Stomach (tissue), 9 donors: ENCODE results near the gene ALK. TPM values are rescaled to one million over a fixed set of nuclear protein-coding genes. Genes with fewer than 3 reads are reported as not detected.

Experiments used
- DNase-seq, 2 donors: peaks; one replicate each; pipeline versions ENCODE4 v3.0.0 to v3.0.0-alpha.2; 2013 to 2019
- H3K27ac ChIP-seq, 5 donors: fragments of 200-600 bp in 4 of 5; sonication (generic) in 4 of 5; one replicate each; pipeline ENCODE4 v1.5.1; 2013 to 2019; ENCODE audit warnings: mild to moderate bottlenecking in 1 of 5, moderate library complexity in 1 of 5
- H3K27me3 ChIP-seq, 3 donors: fragments of 200-600 bp; sonication (generic); one replicate each; pipeline ENCODE4 v1.5.1; 2017 to 2019; ENCODE audit warnings: mixed run types in 1 of 3
- H3K36me3 ChIP-seq, 4 donors: fragments of 200-600 bp; sonication (generic); 1 replicate in 3 of 4; 2 replicates in 1 of 4; pipeline ENCODE4 v1.5.1; 2016 to 2019
- H3K4me1 ChIP-seq, 4 donors: fragments of 200-600 bp; sonication (generic); one replicate each; pipeline ENCODE4 v1.5.1; 2016 to 2019
- H3K4me3 ChIP-seq, 4 donors: fragments of 200-600 bp; sonication (generic) in 3 of 4; one replicate each; pipeline ENCODE4 v1.5.1; 2016 to 2019; ENCODE audit warnings: mild to moderate bottlenecking in 1 of 4
- H3K9me3 ChIP-seq, 4 donors: fragments of 200-600 bp; sonication (generic); one replicate each; pipeline ENCODE4 v1.5.1; 2016 to 2019
- EP300 ChIP-seq: sonication (generic); formaldehyde crosslinking; IDR thresholded peaks from one replicate; pipeline ENCODE4 v1.6.1; 2017; ENCODE audit warnings: antibody characterized with exemption
- POLR2A ChIP-seq, 4 donors: fragments of 450-650 bp; IDR thresholded peaks; one replicate each; pipeline ENCODE4 v1.6.1; 2016; ENCODE audit warnings: antibody characterized with exemption in 4 of 4, control low read depth in 2 of 4, mild to moderate bottlenecking in 1 of 4, moderate library complexity in 1 of 4
- POLR2AphosphoS5 ChIP-seq, 3 donors: sonication (generic); formaldehyde crosslinking; IDR thresholded peaks; one replicate each; pipeline ENCODE4 v1.6.1; 2016; ENCODE audit warnings: antibody characterized with exemption in 3 of 3
- WGBS, 5 donors: extraction: QIAGEN DNeasy Blood & Tissue Kit in 3 of 5; methylation state at CpG; one replicate each; pipeline versions ENCODE4 v1.1.5 to v1.1.7; 2013 to 2018; 5-methylcytosine and 5-hydroxymethylcytosine counted together
- intact Hi-C: fragments of 100-400 bp; cut with DNase I; formaldehyde crosslinking; loops from one replicate; pipeline ENCODE4 v1.15.1; 2023; ENCODE audit warnings: low total_unique reads
- polyA plus RNA-seq, 3 donors: library from polyadenylated mRNA; stranded (reverse); fragments of 200-250 nt; gene quantifications; one replicate each; pipeline ENCODE4 v1.2.3, GENCODE V29; 2013
- total RNA-seq, 5 donors: library from RNA; depleted of rRNA; stranded (reverse); fragments of >200 nt; gene quantifications; one replicate each; pipeline versions ENCODE4 v1.1.0 to v1.2.3, GENCODE V29; 2014 to 2016
- TF ChIP-seq, protein P1 (sequence below), 7 experiments: fragments of 450-650 bp in 4 of 7; fragments of 200-600 bp in 3 of 7; sonication (generic) in 3 of 7; IDR thresholded peaks; one replicate each; pipeline ENCODE4 v1.5.1; 2016 to 2019; ENCODE audit warnings: antibody characterized with exemption in 7 of 7, control low read depth in 2 of 7, mild to moderate bottlenecking in 1 of 7
- donor health status: healthy with polysubstance abuse.
- donor health status: Bipolar disorder and iron deficiency.
- donor health status: healthy.

The ALK gene
- total and polyA plus RNA-seq, 8 donors: 0.13 to 0.92 TPM; not detected in 6

DNA sequence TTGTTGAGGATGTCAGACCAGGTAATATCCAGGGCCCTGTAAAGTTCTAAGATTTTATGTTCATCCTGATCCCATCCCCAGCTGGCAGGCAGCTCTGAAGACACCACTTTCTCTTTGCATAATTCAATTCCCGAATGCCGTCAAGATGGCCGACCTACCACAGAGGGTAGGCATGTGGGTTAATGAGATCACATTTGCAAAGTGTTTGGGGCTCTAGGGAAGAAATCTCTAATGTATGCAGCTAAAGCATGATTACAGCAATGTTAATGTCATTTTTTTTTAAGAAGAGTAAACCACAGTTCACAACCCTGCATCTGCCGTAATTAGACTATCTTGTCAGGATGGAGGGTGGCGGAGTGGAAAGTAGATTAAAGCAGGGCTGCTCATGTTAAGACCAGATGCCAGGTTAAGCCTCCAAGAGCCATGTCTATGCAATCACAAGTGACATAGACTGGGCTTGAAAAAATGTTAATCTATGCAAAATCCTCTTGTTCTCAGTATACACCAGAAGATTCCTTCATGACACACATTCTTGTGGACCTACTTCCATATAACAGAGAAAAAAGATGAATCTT, 131.4 kb downstream of the ALK start:
- Histone ChIP-seq H3K36me3 (no peaks in the 10 kb centered on the region), H3K4me1 (no peaks in the 10 kb centered on the region), H3K4me3 (no peak overlapping the region), H3K27me3 (no peaks in the 10 kb centered on the region), H3K27ac (no peak overlapping the region), H3K9me3 (no peaks in the 10 kb centered on the region)
- TF ChIP-seq POLR2AphosphoS5 (IDR thresholded peaks at IDR 0.05): no peak
- intact Hi-C loops: no loop called here
- DNase-seq: no peak
- WGBS, 5 donors: 89 to 97% (median 95%) methylated on average over 5 of the region's 5 CpGs

GRCh38 chr2:29787473-29788465, 133.6 kb downstream of the ALK start:
- no peak overlapping the region for H3K4me3 ChIP-seq
- H3K36me3 ChIP-seq: no peaks in the 10 kb centered on the region
- no peak overlapping the region for H3K27ac ChIP-seq
- intact Hi-C loops: no loop called here
- H3K4me1 ChIP-seq: no peaks in the 10 kb centered on the region
- H3K9me3 ChIP-seq: no peaks in the 10 kb centered on the region
- H3K27me3 ChIP-seq: no peaks in the 10 kb centered on the region
- WGBS, 5 donors: 65 to 73% (median 70%) methylated on average over 8 of the region's 8 CpGs
- no peak for DNase-seq
- TF ChIP-seq POLR2AphosphoS5 (IDR thresholded peaks at IDR 0.05): no peak
- TF ChIP-seq, protein P1, sequence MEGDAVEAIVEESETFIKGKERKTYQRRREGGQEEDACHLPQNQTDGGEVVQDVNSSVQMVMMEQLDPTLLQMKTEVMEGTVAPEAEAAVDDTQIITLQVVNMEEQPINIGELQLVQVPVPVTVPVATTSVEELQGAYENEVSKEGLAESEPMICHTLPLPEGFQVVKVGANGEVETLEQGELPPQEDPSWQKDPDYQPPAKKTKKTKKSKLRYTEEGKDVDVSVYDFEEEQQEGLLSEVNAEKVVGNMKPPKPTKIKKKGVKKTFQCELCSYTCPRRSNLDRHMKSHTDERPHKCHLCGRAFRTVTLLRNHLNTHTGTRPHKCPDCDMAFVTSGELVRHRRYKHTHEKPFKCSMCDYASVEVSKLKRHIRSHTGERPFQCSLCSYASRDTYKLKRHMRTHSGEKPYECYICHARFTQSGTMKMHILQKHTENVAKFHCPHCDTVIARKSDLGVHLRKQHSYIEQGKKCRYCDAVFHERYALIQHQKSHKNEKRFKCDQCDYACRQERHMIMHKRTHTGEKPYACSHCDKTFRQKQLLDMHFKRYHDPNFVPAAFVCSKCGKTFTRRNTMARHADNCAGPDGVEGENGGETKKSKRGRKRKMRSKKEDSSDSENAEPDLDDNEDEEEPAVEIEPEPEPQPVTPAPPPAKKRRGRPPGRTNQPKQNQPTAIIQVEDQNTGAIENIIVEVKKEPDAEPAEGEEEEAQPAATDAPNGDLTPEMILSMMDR (IDR thresholded peaks at IDR 0.05): no peak
- no peak for TF ChIP-seq EP300
- TF ChIP-seq POLR2A (IDR thresholded peaks at IDR 0.05): no peak

DNA sequence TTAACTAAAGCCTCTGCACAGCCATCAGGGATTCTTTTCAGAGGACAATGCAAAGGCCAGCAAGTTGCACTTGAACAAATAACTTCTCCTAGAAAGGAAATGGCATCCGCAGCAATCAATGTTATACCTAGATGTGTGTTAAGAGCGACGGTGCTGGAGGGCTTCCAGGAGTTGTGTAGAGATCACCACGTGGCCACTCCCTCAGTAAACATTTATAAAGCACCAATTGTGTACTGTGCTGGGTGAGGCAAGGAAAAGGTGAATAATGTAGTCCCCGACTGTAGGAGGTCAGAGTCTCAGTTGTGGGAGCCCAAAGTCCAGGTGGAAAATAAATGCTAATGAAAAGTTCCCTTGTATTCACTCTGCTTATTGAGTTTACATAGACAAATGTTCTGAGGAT, 135.0 kb downstream of the ALK start:
- Histone ChIP-seq H3K36me3 (no peaks in the 10 kb centered on the region), H3K4me3 (no peak overlapping the region), H3K27me3 (no peaks in the 10 kb centered on the region), H3K27ac (no peak overlapping the region), H3K9me3 (no peaks in the 10 kb centered on the region), H3K4me1 (no peaks in the 10 kb centered on the region)
- no peak for TF ChIP-seq EP300
- TF ChIP-seq POLR2AphosphoS5 (IDR thresholded peaks at IDR 0.05): peak in 2 of 3 donors; percentile 61 to 76
- peak; percentile 60 to 74 for DNase-seq
- 26 to 69% (median 36%) methylated on average over 5 of the region's 5 CpGs for WGBS, 5 donors
- intact Hi-C loops: no loop called here

DNA sequence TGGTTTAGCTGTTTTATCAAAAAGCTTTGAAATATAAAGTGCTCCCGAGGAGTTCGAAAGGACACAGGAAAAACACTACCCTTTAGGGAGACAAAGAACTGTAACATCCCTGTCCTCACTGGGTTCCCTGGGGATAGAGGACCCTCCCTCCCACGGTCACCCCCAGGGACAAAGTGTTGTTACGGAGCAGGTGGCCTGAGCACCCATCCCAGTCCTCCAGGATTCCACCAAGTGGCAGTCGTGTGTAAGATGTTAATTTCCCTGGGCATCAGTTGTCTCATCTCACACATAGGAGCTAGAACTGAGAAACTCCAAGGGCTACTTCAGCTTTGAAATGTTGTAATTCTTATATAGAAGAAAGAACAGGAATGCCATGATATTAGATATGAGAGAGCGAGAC, 137.7 kb downstream of the ALK start:
- TF ChIP-seq POLR2AphosphoS5 (IDR thresholded peaks at IDR 0.05) (no peak), POLR2A (IDR thresholded peaks at IDR 0.05) (no peak), EP300 (no peak)
- TF ChIP-seq, protein P1 (IDR thresholded peaks at IDR 0.05): no peak
- DNase-seq: no peak
- intact Hi-C loops: no loop called here
- Histone ChIP-seq H3K27ac (no peak overlapping the region), H3K36me3 (no peaks in the 10 kb centered on the region), H3K9me3 (no peaks in the 10 kb centered on the region), H3K4me3 (no peak overlapping the region), H3K4me1 (no peaks in the 10 kb centered on the region), H3K27me3 (no peaks in the 10 kb centered on the region)
- 78 to 92% (median 85%) methylated on average over 6 of the region's 6 CpGs for WGBS, 5 donors

DNA sequence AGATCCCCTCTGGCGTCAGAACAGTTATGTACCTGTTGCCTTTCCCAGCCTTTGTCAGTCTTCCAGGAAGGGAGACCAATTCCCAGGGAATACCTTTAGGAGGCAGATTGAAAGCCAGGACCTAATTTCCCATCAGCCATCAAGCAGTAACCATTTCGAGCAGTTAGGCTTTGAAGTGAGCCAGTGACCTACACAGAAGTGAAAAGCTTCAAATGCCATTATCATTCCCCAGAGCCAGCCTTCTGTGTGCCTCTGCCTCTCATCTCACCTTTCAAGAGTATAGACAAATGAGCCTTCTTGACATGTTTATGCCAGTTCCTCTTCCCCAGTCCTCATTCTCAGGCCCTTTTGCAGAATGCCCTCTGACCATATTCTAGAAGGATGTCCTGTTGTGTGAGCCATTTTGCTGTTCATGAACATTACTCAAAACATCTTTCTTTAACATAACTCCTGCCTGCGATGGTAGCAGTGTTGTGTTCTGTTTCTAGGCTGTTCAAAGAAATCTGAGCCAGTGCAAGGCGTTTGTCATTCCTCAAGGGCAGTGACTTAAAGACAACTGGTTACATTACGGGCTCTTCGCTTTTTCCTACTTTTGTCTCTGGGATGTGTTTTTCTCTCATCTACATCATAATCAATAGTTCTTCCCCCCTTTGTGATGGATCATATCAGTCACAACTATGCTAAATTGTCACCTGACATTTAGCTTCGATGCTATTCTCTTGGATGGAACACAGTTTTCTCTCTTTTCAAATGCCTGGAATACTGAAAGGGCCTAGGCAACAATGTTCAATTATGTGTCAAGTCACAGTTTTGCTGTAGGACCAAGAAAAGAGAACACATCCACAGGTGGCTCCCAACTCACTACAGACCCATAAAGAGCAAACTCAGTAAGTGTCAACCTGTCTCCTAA, 138.6 kb downstream of the ALK start:
- 80 to 87% (median 84%) methylated on average over 7 of the region's 7 CpGs for WGBS, 5 donors

More for the DNA sequence above, 138.6 kb downstream of the ALK start:
- intact Hi-C loops: no loop called here
- no peak overlapping the region for H3K4me3 ChIP-seq
- no peaks in the 10 kb centered on the region for H3K27me3 ChIP-seq
- H3K9me3 ChIP-seq: no peaks in the 10 kb centered on the region
- H3K27ac ChIP-seq: no peak overlapping the region
- no peaks in the 10 kb centered on the region for H3K36me3 ChIP-seq
- TF ChIP-seq EP300: no peak
- TF ChIP-seq POLR2A (IDR thresholded peaks at IDR 0.05): no peak
- no peak for TF ChIP-seq POLR2AphosphoS5 (IDR thresholded peaks at IDR 0.05)
- TF ChIP-seq, protein P1 (IDR thresholded peaks at IDR 0.05): no peak
- DNase-seq: no peak
- no peaks in the 10 kb centered on the region for H3K4me1 ChIP-seq
